Keratinocyte (primary cell): Measurements from ENCODE around the gene DAB1. TPM values are rescaled to one million over a fixed set of nuclear protein-coding genes. Genes with fewer than 3 reads are reported as not detected.

ENCODE experiments used
- DNase-seq: peaks from one replicate; pipeline ENCODE4 v3.0.0-alpha.2; 2011; ENCODE audit warnings: low read depth, missing footprints, low spot score
- FAIRE-seq: peaks from 2 replicates; lab custom pipeline; 2011; peaks lifted over from hg19 to GRCh38; lab: Jason Lieb, UNC
- H2AFZ ChIP-seq: 2 replicates; pipeline ENCODE4 v1.6.0; 2012; ENCODE audit warnings: low read length, control low read depth, inconsistent platforms; ENCODE audit not compliant: control insufficient read depth
- H3K27ac ChIP-seq: 2 replicates; pipeline ENCODE4 v1.5.1; 2011; ENCODE audit warnings: low read length; ENCODE audit not compliant: control insufficient read depth, insufficient read depth
- H3K27me3 ChIP-seq: 3 replicates; pipeline ENCODE4 v1.6.0; 2011; ENCODE audit warnings: low read length; ENCODE audit not compliant: control insufficient read depth, insufficient read depth; ENCODE audit errors: extremely low read depth
- H3K36me3 ChIP-seq, 2 experiments: 2 replicates in 1 of 2; 3 replicates in 1 of 2; pipeline ENCODE4 v1.5.1; 2011; ENCODE audit warnings: low read length in 2 of 2, mild to moderate bottlenecking in 1 of 2; ENCODE audit not compliant: control insufficient read depth in 2 of 2, insufficient read depth in 2 of 2; ENCODE audit errors: extremely low read depth in 1 of 2
- H3K4me1 ChIP-seq: 3 replicates; pipeline ENCODE4 v1.5.1; 2011; ENCODE audit warnings: low read length; ENCODE audit not compliant: control insufficient read depth, insufficient read depth; ENCODE audit errors: extremely low read depth
- H3K4me2 ChIP-seq: 3 replicates; pipeline ENCODE4 v1.6.0; 2011; ENCODE audit warnings: low read depth, low read length; ENCODE audit not compliant: control insufficient read depth, insufficient read depth; ENCODE audit errors: extremely low read depth
- H3K4me3 ChIP-seq, 3 experiments: fragments of 200-600 bp in 1 of 3; sonication (generic) in 1 of 3; 2 replicates in 2 of 3; 3 replicates in 1 of 3; pipeline ENCODE4 v1.5.1; 2011 to 2016; ENCODE audit warnings: low read length in 3 of 3, mild to moderate bottlenecking in 3 of 3, control low read depth in 2 of 3, inconsistent platforms in 1 of 3, low read depth in 1 of 3, mixed read lengths in 1 of 3, mixed run types in 1 of 3, moderate library complexity in 1 of 3; ENCODE audit not compliant: control insufficient read depth in 2 of 3, insufficient read depth in 2 of 3; ENCODE audit errors: extremely low read depth in 1 of 3
- H3K79me2 ChIP-seq: 2 replicates; pipeline ENCODE4 v1.6.0; 2012; ENCODE audit warnings: low read length; ENCODE audit not compliant: control insufficient read depth, insufficient read depth
- H3K9ac ChIP-seq: 3 replicates; pipeline ENCODE4 v1.6.0; 2011; ENCODE audit warnings: low read length; ENCODE audit not compliant: control insufficient read depth, insufficient read depth; ENCODE audit errors: extremely low read depth
- H3K9me1 ChIP-seq: 3 replicates; pipeline ENCODE4 v1.6.0; 2011; ENCODE audit warnings: low read length; ENCODE audit not compliant: control insufficient read depth, insufficient read depth; ENCODE audit errors: extremely low read depth
- H3K9me3 ChIP-seq: 2 replicates; pipeline ENCODE4 v1.5.1; 2012; ENCODE audit warnings: low read depth, low read length; ENCODE audit not compliant: control insufficient read depth
- H4K20me1 ChIP-seq: 3 replicates; pipeline ENCODE4 v1.6.0; 2011; ENCODE audit warnings: low read length; ENCODE audit not compliant: control insufficient read depth, insufficient read depth; ENCODE audit errors: extremely low read depth
- CTCF ChIP-seq, 3 experiments: IDR thresholded peaks in 1 of 3; conservative IDR thresholded peaks in 1 of 3; optimal IDR thresholded peaks in 1 of 3; 2 replicates in 2 of 3; 3 replicates in 1 of 3; pipeline versions ENCODE3 to v1.5.1; 2011; ENCODE audit warnings: low read length in 3 of 3, mild to moderate bottlenecking in 3 of 3, moderate library complexity in 2 of 3, control low read depth in 1 of 3, inconsistent platforms in 1 of 3; ENCODE audit not compliant: insufficient read depth in 2 of 3; ENCODE audit errors: extremely low read depth in 1 of 3
- EZH2 ChIP-seq: IDR thresholded peaks from one replicate; pipeline ENCODE4 v1.6.1; 2012; ENCODE audit warnings: inconsistent platforms, mild to moderate bottlenecking, low read length, moderate library complexity
- dilution Hi-C: fragments of 300-500 bp; cut with MboI; formaldehyde crosslinking; loops from one replicate; pipeline ENCODE4 v1.7.0; 2020; ENCODE audit warnings: low sequenced_read_pairs; ENCODE audit not compliant: extremely low pct_ligation_motif_present
- polyA plus RNA-seq, 5 experiments: library from polyadenylated mRNA; depleted of rRNA in 3 of 5; stranded (reverse) in 3 of 5; stranded (forward) in 1 of 5; unstranded in 1 of 5; fragments of >200 nt; gene quantifications; 1 replicate in 1 of 5; 2 replicates in 3 of 5; 3 replicates in 1 of 5; pipeline versions ENCODE4 v1.2.1 to v1.2.3, GENCODE V29; 2011 to 2012; ENCODE audit warnings: missing spikeins in 2 of 5, low read depth in 1 of 5, low replicate concordance in 1 of 5

The DAB1 gene
- polyA plus RNA-seq, 1 donor (not counting 4 experiments of a cell fraction or from before 2014, with no cell fraction given) = 0.01 TPM

GRCh38 chr1:57296726-57297250, 127.1 kb downstream of the DAB1 start:
- H3K9me3 ChIP-seq = no peaks in the 10 kb centered on the region
- H3K36me3 ChIP-seq = no peaks in the 10 kb centered on the region
- H3K79me2 ChIP-seq = no peaks in the 10 kb centered on the region
- no peak overlapping the region for H3K4me3 ChIP-seq
- TF ChIP-seq CTCF (optimal IDR thresholded peaks at IDR 0.05 in 1 of 3, IDR thresholded peaks at IDR 0.05 in 1 of 3, conservative IDR thresholded peaks at IDR 0.05 in 1 of 3; ENCODE audit: extremely low read depth in 1 of 3, insufficient read depth in 2 of 3, low read length in 3 of 3) (no peak), EZH2 (no peak)
- H3K27ac ChIP-seq = no peak overlapping the region
- no peaks in the 10 kb centered on the region for H3K4me1 ChIP-seq
- no peaks in the 10 kb centered on the region for H3K9me1 ChIP-seq
- DNase-seq (no peak), FAIRE-seq (no peak)
- H4K20me1 ChIP-seq = no peaks in the 10 kb centered on the region
- H2AFZ ChIP-seq = no peak overlapping the region
- H3K9ac ChIP-seq = no peak overlapping the region
- dilution Hi-C loops = no loop called here
- H3K4me2 ChIP-seq = no peak overlapping the region
- no peaks in the 10 kb centered on the region for H3K27me3 ChIP-seq

GRCh38 chr1:57295326-57295725, 128.5 kb downstream of the DAB1 start:
- Histone ChIP-seq H3K4me3 (no peak overlapping the region), H3K79me2 (no peaks in the 10 kb centered on the region)
- dilution Hi-C loops = no loop called here

More at GRCh38 chr1:57295326-57295725, 128.5 kb downstream of the DAB1 start:
- no peak for FAIRE-seq
- Histone ChIP-seq H3K27me3 (peaks cover under 1% of the 10 kb centered on the region), H3K9me3 (no peaks in the 10 kb centered on the region), H3K9ac (no peak overlapping the region), H4K20me1 (no peaks in the 10 kb centered on the region), H3K4me2 (no peak overlapping the region), H2AFZ (no peak overlapping the region), H3K4me1 (no peaks in the 10 kb centered on the region), H3K27ac (no peak overlapping the region), H3K36me3 (no peaks in the 10 kb centered on the region), H3K9me1 (no peaks in the 10 kb centered on the region)
- TF ChIP-seq CTCF (optimal IDR thresholded peaks at IDR 0.05 in 1 of 3, IDR thresholded peaks at IDR 0.05 in 1 of 3, conservative IDR thresholded peaks at IDR 0.05 in 1 of 3; ENCODE audit: extremely low read depth in 1 of 3, insufficient read depth in 2 of 3, low read length in 3 of 3) (no peak), EZH2 (no peak)
- no peak for DNase-seq
